Suppressor macrophage (primary cell): Measurements from ENCODE around the gene PREX1.
A peak's percentile ranks its signal among the peaks of the same experiment; 100 is the strongest.

Experiments
- DNase-seq, 4 experiments: peaks; one replicate each; pipeline ENCODE4 v3.0.0-alpha.2; 2020 to 2022

The PREX1 gene

GRCh38 chr20:48826069-48826468, 1.7 kb downstream of the PREX1 start:
- DNase-seq, result peak; percentile 49 to 78 (median 66)

- DNase-seq, result peak; percentile 42 to 72 (median 64)
Observed at GRCh38 chr20:48825566-48825920, 2.3 kb downstream of the PREX1 start.

DNA sequence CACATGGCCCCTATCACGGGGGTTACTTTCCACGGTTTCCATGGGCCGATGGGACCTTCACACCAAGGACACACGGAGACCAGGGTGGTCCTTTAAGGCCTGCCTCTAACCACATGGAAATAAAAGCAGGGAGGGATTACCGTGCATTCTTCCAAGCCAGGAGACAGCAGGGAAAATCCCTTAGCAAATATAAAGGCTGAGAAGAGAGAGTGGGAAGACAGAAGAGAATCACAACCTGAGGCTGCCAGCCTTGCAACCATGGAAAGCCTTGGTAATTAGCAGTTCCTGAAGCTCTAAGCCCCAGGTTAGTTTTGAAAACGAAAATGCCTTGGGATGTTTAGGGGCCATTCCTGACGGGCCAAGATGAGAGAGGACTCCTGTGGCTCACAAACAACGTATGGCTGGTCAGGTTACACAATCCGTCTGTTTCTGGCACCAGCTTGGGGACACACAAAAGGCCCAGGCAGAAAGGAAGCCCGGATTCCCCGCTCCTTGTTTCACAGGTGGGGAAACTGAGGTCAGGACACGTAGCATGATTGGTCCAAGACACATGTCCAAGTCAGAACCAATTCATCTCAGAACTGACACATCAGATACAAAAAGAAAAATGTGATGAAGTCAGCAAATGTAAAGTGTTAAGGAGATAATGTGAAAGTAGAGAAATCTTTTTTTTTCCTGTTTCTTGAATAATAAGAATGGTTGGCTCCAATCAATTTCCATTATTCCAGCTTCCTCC, 2.8 kb downstream of the PREX1 start:
- no peak for DNase-seq

- peak; percentile 58 to 80 (median 62) for DNase-seq
Observed at GRCh38 chr20:48823960-48824498, 3.8 kb downstream of the PREX1 start.

DNA sequence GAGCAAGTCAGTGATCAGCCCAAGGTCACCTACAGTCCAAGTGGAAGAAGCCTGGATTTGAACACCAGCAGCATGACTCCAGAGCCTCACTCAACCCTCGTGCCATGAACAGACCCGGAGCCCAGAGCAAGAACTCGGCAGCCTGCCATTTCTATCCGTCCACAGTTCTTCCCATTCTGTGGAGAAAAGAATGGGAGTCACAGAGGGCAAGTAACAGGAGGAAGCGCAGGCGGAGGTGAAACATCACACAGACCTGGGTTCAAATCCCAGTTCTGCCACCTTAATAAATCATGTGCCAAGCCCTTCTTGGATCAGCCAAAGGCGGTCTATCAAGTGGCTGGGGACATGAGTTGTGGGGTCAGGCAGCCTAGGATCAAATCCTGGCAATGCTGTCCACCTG, 4.3 kb downstream of the PREX1 start:
- DNase-seq, result peak in 1 of 4 experiments; percentile 29

- DNase-seq, result peak; percentile 63 to 81 (median 76)
Observed at GRCh38 chr20:48822879-48823385, 4.9 kb downstream of the PREX1 start.

DNA sequence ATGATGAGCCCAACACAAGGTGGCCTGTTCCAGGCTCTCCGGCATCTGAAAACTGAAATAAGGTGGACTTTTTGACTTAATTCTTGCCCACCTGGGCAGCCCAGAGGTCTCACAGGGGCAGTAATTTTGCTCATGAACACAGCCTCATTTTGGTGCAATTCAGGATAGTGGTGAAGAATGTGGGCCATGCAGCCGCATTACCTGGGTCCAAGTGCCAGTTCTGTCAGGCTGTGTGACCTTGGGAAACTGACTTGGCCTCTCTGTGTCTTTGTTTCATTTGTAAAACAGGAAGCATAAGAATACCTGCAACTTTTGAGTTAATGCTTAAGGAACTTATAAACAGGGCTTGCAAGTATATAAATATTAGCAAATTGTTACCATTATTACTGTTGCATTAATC, 5.6 kb downstream of the PREX1 start:
- DNase-seq, result no peak

DNA sequence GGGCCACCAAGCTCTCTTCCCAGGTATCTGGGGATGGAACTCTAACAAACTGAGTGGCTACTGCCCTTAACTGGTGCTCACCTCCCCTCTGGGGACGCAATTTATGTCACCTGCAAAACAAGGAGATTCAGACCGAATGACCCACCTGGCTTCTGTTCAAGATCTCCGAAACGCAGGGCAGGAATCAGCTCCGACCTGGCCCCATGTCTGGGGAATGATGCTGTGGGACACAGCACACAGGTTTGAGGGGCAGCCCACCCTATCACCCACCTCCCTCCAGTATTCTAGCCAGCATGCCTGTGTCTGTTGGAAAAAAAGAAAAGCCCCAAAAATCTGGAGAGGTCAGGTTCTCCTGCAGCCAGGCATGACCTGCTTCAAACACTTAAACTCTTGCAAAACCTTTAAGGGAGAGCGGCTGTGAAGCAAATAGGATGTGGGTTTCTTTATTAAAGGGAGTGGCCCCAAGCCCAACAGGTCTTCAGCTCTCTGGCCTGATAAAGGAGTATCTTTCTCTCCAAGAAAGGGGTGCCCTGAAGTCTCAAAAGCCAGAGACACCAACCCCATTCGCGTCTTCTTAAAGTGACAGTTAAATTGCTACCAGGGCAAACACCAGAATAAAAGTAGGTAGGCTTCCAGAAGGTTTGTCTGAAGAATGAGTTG, 6.4 kb downstream of the PREX1 start:
- no peak for DNase-seq

GRCh38 chr20:48820649-48820973, 7.2 kb downstream of the PREX1 start:
- no peak for DNase-seq

- DNase-seq, result no peak
Observed at GRCh38 chr20:48819821-48820648, 7.8 kb downstream of the PREX1 start.

GRCh38 chr20:48819089-48819488, 8.7 kb downstream of the PREX1 start:
- no peak for DNase-seq

DNA sequence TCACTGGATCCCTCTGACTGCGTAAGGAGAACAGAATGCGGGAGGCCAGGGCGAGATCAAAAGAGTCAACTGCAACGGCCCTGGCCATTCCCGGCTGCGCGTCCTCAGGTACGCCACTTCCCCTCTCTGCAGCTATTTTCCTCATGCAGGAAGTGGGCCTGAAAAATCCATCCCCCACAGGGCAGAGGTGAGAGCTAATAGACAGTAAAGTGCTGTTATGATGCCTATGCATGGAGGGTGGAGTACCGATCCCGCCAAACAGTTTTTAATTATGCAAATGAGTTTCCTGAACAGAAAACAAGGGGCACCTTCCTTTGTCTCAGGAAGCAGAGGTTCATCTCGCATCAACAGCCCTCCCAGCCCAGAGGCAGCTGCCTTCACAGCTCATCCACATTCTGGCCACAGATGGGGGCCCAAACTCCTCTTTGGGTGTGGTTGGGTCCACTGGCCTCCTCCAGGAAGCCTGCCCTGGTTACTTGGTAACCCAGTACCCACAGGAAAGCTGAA, 9.3 kb downstream of the PREX1 start:
- DNase-seq, result no peak

- DNase-seq, result no peak
Observed at GRCh38 chr20:48818031-48818370, 9.8 kb downstream of the PREX1 start.

DNA sequence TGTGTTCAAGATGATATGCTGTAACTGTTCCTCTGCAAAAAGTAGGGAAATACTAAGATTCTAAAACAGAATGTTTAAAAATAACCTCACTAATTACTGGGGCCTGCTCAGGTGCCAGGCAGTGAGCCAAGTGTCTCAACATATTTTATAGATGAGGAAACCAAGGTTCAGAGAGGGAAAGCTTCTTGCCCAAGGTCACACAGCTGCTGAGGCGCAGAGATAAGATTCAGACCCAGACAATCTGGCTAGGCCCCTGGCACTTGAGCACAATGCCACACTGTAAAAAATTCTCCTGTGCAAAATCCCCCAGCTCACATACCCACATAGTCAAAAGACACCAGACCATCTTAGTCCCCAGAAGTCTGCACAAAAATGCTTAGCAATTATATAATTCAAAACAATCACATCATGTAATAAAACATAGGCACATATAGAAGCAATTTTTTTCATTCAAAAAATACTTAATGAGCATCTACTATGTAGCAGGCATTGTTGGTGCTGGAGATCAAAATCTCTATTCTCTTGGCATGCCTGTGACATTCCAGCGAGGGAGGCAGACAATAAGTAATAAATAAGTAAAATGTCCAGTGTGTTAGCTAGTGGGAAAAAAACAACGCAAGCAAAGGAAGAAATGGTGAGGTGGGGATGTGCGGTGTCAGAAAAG, 10.3 kb downstream of the PREX1 start:
- DNase-seq, result no peak

DNA sequence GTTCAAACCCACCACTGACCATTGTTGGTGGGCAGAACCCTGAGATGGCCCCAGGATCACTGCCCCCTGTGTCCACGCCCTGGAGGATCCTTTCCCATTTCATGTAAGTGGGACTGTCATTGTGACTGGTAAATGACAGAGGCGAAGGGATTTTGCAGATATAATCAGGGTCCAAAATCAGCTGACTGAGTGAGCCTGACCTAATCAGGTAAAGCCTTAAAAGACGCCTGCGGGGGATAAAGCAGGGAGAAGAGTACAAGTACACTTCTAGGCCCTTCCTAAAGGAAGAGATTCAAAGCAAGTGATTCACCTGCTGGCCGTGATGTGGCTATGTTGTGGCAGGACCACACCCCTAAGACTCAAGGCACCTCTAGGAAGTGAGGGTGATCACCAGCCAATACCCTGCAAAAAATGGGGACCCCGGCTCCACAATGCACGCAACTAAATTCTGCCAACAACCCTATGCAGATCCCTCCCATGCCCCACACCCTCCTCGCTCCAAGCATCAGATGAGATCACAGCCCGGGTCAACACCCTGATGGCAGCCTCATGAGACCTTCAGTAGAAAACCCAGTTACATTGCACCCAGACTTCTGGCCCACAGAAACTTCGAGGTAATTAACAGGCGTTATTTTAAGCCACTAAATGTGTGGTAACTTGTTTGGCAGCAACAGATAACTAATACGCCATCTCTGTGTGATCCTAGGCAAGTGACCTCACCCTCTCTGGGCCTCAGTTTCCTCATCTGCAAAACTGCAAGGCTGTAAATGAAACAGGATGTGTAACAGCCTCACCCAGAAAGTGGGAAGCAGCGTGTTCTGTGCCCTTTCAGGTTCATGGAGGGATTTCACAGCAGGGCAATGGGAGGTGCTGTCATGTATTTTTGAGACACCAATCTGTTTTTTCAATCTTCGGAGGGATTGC, 11.3 kb downstream of the PREX1 start:
- DNase-seq, result peak in 3 of 4 experiments; percentile 35 to 54 (median 54)

DNA sequence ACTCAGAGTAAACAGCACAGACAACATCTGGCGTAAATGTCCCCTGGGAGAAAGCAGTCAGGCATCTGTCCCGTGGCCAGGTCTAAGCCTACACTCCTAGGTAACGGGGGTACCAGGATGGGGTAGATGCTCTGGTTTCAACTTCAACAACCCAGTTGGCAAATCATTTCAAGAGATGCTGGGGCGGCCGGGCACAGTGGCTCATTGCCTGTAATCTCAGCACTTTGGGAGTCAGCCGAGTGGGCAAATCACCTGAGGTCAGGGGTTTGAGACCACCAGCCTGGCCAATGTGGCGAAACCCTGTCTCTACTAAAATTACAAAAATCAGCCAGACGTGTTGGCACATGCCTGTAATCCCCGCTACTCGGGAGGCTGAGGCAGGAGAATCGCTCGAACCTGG, 12.3 kb downstream of the PREX1 start:
- no peak for DNase-seq

DNA sequence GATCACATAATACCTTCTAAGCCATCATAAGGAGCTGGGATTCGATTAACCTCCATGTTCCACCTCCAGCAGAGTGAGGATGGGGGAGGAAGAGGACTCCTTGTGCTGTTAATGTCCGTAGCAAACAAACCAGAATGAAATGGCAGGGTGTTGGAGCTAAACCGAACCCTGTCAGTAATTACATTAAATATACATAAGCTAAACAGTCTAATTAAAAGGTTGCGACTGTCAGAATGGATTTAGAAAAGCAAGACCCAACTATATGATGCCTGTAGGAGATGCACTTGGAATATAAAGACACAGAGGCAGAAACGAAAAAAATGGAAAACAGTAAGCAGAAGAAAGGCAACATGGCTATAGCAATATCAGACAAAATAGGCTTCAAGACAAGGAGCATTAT, 13.2 kb downstream of the PREX1 start:
- DNase-seq, result no peak

DNA sequence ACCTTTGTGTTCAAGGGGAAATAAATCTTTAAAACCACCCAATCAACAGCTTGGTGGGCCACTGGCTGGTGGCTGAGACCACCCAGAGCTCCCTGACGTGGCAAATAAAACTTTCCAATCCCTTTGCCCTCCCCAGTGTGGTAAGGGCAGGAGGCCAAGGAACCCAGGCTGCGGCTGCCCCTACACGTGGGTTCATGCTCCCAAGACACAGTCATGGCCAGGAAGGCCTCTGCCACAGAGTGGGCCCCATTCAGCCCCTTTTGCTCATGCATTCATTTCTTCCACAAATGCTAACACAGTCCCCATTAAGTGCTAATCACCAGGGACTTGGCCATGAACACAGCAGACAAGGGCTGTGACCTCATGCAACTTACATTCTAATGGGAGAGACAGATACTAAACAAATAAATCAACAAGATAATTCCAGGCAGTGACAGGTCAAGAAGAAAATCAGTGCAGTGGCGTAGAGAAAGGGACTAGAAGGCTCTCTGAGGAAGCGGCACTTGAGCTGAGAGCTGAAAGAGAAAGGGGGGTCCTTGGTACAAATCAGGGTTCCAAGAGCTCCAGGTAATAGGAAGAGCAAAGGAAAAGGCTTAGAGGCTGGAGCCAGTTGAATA, 13.8 kb downstream of the PREX1 start:
- no peak for DNase-seq

- DNase-seq, result no peak
Observed at GRCh38 chr20:48813446-48813747, 14.4 kb downstream of the PREX1 start.

DNA sequence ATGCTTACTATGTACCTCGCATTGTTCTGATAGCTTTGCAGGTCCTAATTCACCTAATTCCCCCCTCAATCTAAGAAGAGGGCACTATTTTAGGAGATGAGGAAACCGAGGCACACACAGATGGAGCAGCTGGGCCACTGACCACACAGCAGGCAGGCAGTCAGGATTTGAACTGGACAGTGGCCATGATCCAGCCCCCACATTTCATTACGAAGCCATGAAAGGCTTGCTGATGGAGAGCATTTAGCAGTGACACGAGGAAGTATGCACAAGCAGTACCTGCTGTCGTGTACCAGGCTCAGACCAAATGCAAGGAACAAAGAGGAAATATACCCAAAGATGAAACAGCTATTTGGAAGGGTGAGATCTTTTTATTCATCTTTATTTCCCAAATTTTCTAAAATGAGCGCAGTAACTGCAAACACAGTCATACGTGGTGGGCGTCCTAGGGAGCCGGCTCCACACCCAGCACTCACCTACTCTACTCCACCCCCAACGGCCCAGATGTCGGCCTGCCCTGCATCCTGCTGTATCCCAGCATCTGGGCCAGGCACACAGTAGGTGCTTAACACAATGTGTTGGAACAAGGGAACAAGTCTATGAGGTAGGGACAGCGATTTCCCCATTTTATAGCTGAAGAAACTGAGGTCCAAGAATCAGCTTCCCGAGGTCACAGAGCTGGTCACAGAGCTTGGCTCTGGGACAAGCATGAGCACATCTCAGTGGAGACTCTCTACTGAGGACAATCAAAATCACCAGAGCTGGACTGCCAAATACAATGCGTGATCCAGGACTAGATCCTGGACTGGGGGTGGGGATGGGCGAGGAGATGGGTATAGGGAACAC, 15.0 kb downstream of the PREX1 start:
- no peak for DNase-seq
